Endothelial cell of umbilical vein (primary cell): ENCODE data around the gene IL1R1. TPM values are rescaled to one million over a fixed set of nuclear protein-coding genes. Genes with fewer than 3 reads are reported as not detected.

Source experiments
- BruUV-seq: library from RNA; stranded (reverse); fragments of 400-500 nt; replicated peaks from 2 replicates; lab custom pipeline; 2021; lab: Mats Ljungman, UMichigan
- CTCF ChIA-PET: fragments of 300-600, 350-600 bp; sonication (Branson Sonifier 250); formaldehyde crosslinking; loops from one replicate; lab custom pipeline; 2021; ENCODE audit warnings: antibody characterized with exemption, inconsistent platforms; lab: Charles Lee
- POLR2A ChIA-PET: fragments of 300-600, 350-600 bp; sonication (Branson Sonifier 250); formaldehyde crosslinking; loops from one replicate; lab custom pipeline; 2021; ENCODE audit warnings: antibody characterized with exemption, inconsistent platforms; lab: Charles Lee
- DNase-seq: peaks from one replicate; pipeline ENCODE4 v3.0.0-alpha.2; 2011; ENCODE audit warnings: low read depth, low spot score
- FAIRE-seq: peaks from 2 replicates; lab custom pipeline; 2011; peaks lifted over from hg19 to GRCh38; lab: Jason Lieb, UNC
- H2AFZ ChIP-seq: 2 replicates; pipeline ENCODE4 v1.6.0; 2012; ENCODE audit warnings: low read depth, low read length, control low read depth, inconsistent platforms
- H3K27ac ChIP-seq: 2 replicates; pipeline ENCODE4 v1.5.1; 2011; ENCODE audit warnings: low read depth, mild to moderate bottlenecking, control low read depth, low read length, moderate library complexity; ENCODE audit not compliant: insufficient read depth
- H3K27me3 ChIP-seq, 2 experiments: 2 replicates each; pipeline versions ENCODE4 v1.6.0 to v1.6.1; 2011; ENCODE audit warnings: low read length in 2 of 2, mixed read lengths in 1 of 2; ENCODE audit not compliant: control insufficient read depth in 2 of 2, insufficient read depth in 2 of 2
- H3K36me3 ChIP-seq, 2 experiments: 2 replicates in 1 of 2; 3 replicates in 1 of 2; pipeline ENCODE4 v1.5.1; 2011; ENCODE audit warnings: low read length in 2 of 2, mild to moderate bottlenecking in 1 of 2, moderate library complexity in 1 of 2; ENCODE audit not compliant: control insufficient read depth in 2 of 2, insufficient read depth in 2 of 2; ENCODE audit errors: extremely low read depth in 1 of 2
- H3K4me1 ChIP-seq: 3 replicates; pipeline ENCODE4 v1.5.1; 2011; ENCODE audit warnings: mild to moderate bottlenecking, low read length; ENCODE audit not compliant: control insufficient read depth, insufficient read depth; ENCODE audit errors: extremely low read depth
- H3K4me2 ChIP-seq: 2 replicates; pipeline ENCODE4 v1.6.1; 2011; ENCODE audit warnings: low read length, control low read depth, mixed read lengths; ENCODE audit not compliant: insufficient read depth
- H3K4me3 ChIP-seq, 3 experiments: fragments of 200-600 bp in 1 of 3; sonication (generic), shearing (Covaris generic) in 1 of 3; replicated peaks in 1 of 3; 2 replicates each; pipeline ENCODE4 v1.5.1; 2011 to 2016; ENCODE audit warnings: control low read depth in 3 of 3, low read length in 3 of 3, mild to moderate bottlenecking in 2 of 3, inconsistent platforms in 1 of 3, low read depth in 1 of 3, moderate library complexity in 1 of 3; ENCODE audit not compliant: insufficient read depth in 1 of 3
- H3K79me2 ChIP-seq: 2 replicates; pipeline ENCODE4 v1.6.0; 2012; ENCODE audit warnings: low read length, inconsistent platforms; ENCODE audit not compliant: control insufficient read depth, insufficient read depth
- H3K9ac ChIP-seq: replicated peaks from 2 replicates; pipeline ENCODE3; 2011; ENCODE audit warnings: low read length, control low read depth; ENCODE audit not compliant: insufficient read depth; ENCODE audit errors: extremely low read depth
- H3K9me1 ChIP-seq: replicated peaks from 3 replicates; pipeline ENCODE4 v1.6.0; 2011; ENCODE audit warnings: mild to moderate bottlenecking, low read length; ENCODE audit not compliant: control insufficient read depth, insufficient read depth; ENCODE audit errors: extremely low read depth
- H3K9me3 ChIP-seq: replicated peaks from 2 replicates; pipeline ENCODE4 v1.5.1; 2012; ENCODE audit warnings: low read length, inconsistent platforms; ENCODE audit not compliant: control insufficient read depth, insufficient read depth
- H4K20me1 ChIP-seq: replicated peaks from 2 replicates; pipeline ENCODE3; 2011; ENCODE audit warnings: mild to moderate bottlenecking, low read length; ENCODE audit not compliant: control insufficient read depth, insufficient read depth; ENCODE audit errors: extremely low read depth
- CTCF ChIP-seq, 2 donors: IDR thresholded peaks; 1 replicate in 1 of 2; 2 replicates in 1 of 2; pipeline ENCODE4 v1.5.1; 2011; ENCODE audit warnings: low read length in 2 of 2, mild to moderate bottlenecking in 2 of 2, moderate library complexity in 2 of 2, control low read depth in 1 of 2, inconsistent platforms in 1 of 2, low read depth in 1 of 2; ENCODE audit not compliant: insufficient read depth in 1 of 2; ENCODE audit errors: extremely low read depth in 1 of 2
- EZH2 ChIP-seq: IDR thresholded peaks from 2 replicates; pipeline ENCODE4 v1.6.1; 2012; ENCODE audit warnings: borderline replicate concordance, low read depth, mild to moderate bottlenecking, moderate library complexity, low read length, inconsistent platforms; ENCODE audit not compliant: severe bottlenecking
- FOS ChIP-seq: IDR thresholded peaks from 2 replicates; pipeline ENCODE4 v1.6.1; 2011; ENCODE audit warnings: mild to moderate bottlenecking, low read length, moderate library complexity, borderline replicate concordance; ENCODE audit not compliant: insufficient read depth
- GATA2 ChIP-seq: IDR thresholded peaks from 2 replicates; pipeline ENCODE4 v1.7.0; 2011; ENCODE audit warnings: low read depth, mild to moderate bottlenecking, moderate library complexity, mixed read lengths, low read length; ENCODE audit not compliant: insufficient read length, insufficient read depth
- JUN ChIP-seq: IDR thresholded peaks from 2 replicates; pipeline ENCODE4 v1.6.1; 2011; ENCODE audit warnings: borderline replicate concordance, low read depth; ENCODE audit not compliant: insufficient read length, insufficient read depth
- MAX ChIP-seq: IDR thresholded peaks from 2 replicates; pipeline ENCODE4 v1.6.1; 2011; ENCODE audit not compliant: insufficient read depth, insufficient read length
- MYC ChIP-seq: IDR thresholded peaks from one replicate; pipeline ENCODE4 v1.6.1; 2011; ENCODE audit warnings: mild to moderate bottlenecking, low read depth, low read length
- POLR2A ChIP-seq: IDR thresholded peaks from 2 replicates; pipeline ENCODE4 v1.6.1; 2012; ENCODE audit warnings: low read depth, mild to moderate bottlenecking, control low read depth, low read length
- POLR2AphosphoS5 ChIP-seq: IDR thresholded peaks from 2 replicates; pipeline ENCODE4 v1.6.1; 2012; ENCODE audit warnings: low read depth, mild to moderate bottlenecking, control low read depth, low read length, moderate library complexity; ENCODE audit not compliant: insufficient read depth
- dilution Hi-C: fragments of 300-500 bp; cut with MboI; formaldehyde crosslinking; loops from one replicate; pipeline ENCODE4 v1.15.0; 2019; ENCODE audit warnings: low sequenced_read_pairs; ENCODE audit not compliant: extremely low pct_ligation_motif_present
- intact Hi-C: fragments of 100-400 bp; cut with micrococcal nuclease; formaldehyde crosslinking; loops from one replicate; pipeline ENCODE4 v1.10.0; 2022
- polyA plus RNA-seq, 4 experiments: library from polyadenylated mRNA; depleted of rRNA in 3 of 4; stranded (reverse) in 3 of 4; unstranded in 1 of 4; fragments of >200 nt; gene quantifications; 2 replicates each; pipeline versions ENCODE4 v1.2.1 to v1.2.3, GENCODE V29; 2011 to 2012; ENCODE audit warnings: missing spikeins in 1 of 4
- total RNA-seq: library from RNA; stranded (reverse); gene quantifications from 2 replicates; pipeline ENCODE4 v1.2.3, GENCODE V29; 2021

The IL1R1 gene
- total and polyA plus RNA-seq, 2 donors (not counting 3 experiments of a cell fraction or from before 2014, with no cell fraction given): 5.4 to 5.5 TPM

GRCh38 chr2:102181919-102182635, 39.5 kb downstream of the IL1R1 start:
- intact Hi-C loops: no loop called here
- no peaks in the 10 kb centered on the region for H3K9me1 ChIP-seq
- H3K4me2 ChIP-seq: no peak overlapping the region
- no peak for TF ChIP-seq MAX
- TF ChIP-seq EZH2: no peak
- TF ChIP-seq GATA2: no peak
- TF ChIP-seq CTCF (IDR thresholded peaks at IDR 0.05; ENCODE audit: extremely low read depth in 1 of 2, insufficient read depth in 1 of 2, low read depth in 1 of 2, low read length in 2 of 2): no peak
- TF ChIP-seq POLR2AphosphoS5: no peak
- TF ChIP-seq JUN: no peak
- TF ChIP-seq FOS: no peak
- TF ChIP-seq POLR2A: no peak
- no peak for TF ChIP-seq MYC
- H3K27me3 ChIP-seq: no peaks in the 10 kb centered on the region
- FAIRE-seq (no peak), DNase-seq (no peak)
- H3K36me3 ChIP-seq: no peaks in the 10 kb centered on the region
- dilution Hi-C loops: no loop called here
- ChIA-PET CTCF (no interaction called here), POLR2A (no interaction called here)
- peaks cover 8% of the 10 kb centered on the region for H3K4me1 ChIP-seq
- no peak overlapping the region for H3K27ac ChIP-seq
- no peaks in the 10 kb centered on the region for H4K20me1 ChIP-seq
- no peak overlapping the region for H3K9ac ChIP-seq
- no TSS peak for BruUV-seq
- no peak overlapping the region for H3K4me3 ChIP-seq
- no peak overlapping the region for H2AFZ ChIP-seq
- no peaks in the 10 kb centered on the region for H3K9me3 ChIP-seq
- no peaks in the 10 kb centered on the region for H3K79me2 ChIP-seq
